HL-60/S4 treated with retinoic acid at 250 ng/mL for 4 days and 3 days (cell line): Measurements from ENCODE around the gene AWAT2.
"Not testable (repeated sequence)": the region's sequence is repeated elsewhere in the genome, so short reads cannot be mapped to it uniquely, and the experiment has no call there.

Experiments used
- in situ Hi-C: fragments of 300-500 bp; cut with MboI; formaldehyde crosslinking; loops from 2 replicates; pipeline ENCODE4 v1.7.0; 2022; ENCODE audit warnings: low sequenced_read_pairs

AWAT2 gene

DNA sequence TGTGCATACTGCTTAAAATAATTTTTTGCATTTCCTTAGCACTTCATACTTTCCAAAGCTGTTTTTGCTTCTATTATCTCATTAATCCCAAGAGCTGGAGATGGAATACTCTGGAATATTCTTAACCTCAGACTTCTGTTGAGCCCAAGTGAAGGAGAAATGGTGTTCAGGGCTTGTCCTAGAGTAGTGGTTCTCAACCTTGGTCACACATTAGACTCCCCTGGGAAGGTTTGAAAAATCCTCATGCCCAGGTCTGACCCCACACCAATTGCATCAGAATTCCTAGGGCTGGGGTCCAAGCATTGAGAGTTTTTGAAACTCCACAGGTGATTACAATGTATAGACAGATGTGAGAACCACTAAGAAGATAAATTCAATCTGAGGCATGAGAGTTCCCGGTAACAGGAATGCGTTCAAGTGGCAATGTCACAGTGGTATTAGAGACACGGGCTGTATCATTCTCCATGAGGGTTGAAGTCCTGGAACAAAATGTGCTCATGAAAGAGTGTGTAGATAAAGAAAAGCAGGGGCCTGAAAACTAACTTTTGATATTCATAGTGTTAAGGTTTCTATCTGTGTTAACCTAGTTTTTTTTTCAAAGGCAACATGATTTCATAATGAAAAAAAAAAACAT lies 47.9 kb downstream of the AWAT2 start:
- in situ Hi-C loops, result no loop called here

DNA sequence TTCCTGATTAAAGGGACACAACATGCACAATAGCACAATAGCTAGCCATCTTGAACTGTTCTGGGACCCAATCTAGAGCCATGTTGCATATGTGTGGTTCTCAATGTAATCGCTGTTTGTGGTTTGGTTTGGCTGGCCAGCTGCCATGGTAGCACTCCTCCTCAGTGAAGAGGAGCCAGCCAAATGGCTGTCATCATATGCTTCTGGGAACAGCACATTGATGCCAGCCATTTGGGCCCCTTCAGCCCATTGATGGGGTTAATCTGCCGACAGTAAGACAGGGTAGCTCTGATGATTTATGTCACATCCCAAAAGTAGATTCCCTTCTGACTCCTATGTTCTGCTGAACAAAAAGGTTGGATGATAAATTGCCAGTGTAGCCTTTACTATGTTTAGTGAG lies 48.5 kb downstream of the AWAT2 start:
- in situ Hi-C loops, result no loop called here

DNA sequence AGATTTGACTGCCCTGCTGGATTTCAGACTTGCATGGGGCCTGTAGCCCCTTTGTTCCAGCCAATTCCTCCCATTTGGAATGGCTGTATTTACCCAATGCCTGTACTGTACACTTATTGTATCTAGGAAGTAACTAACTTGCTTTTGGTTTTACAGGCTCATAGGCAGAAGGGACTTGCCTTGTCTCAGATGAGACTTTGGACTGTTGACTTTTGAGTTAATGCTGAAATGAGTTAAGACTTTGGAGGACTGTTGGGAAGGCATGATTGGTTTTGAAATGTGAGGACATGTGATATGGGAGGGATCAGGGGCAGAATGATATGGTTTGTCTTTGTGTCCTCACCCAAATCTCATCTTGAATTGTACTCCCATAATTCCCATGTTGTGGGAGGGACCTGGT lies 51.4 kb downstream of the AWAT2 start:
- in situ Hi-C loops, result not testable (repeated sequence)

DNA sequence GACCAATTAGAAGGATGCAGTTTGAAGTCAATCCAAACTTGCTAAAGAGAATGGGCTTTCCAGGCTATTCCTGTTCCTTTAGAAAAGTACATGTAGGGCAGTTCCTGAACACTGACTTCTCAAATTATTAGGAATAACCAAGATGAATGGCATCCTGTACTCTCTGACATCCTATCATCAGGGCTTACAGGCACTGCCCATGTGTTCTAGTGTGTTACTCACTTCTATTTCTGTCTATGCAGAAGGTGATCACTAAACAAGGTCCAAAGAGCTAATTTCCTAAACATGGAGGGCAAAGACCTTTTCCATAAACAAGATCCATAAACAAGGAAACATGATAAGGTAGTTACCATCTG lies 53.6 kb downstream of the AWAT2 start:
- in situ Hi-C loops, result no loop called here

DNA sequence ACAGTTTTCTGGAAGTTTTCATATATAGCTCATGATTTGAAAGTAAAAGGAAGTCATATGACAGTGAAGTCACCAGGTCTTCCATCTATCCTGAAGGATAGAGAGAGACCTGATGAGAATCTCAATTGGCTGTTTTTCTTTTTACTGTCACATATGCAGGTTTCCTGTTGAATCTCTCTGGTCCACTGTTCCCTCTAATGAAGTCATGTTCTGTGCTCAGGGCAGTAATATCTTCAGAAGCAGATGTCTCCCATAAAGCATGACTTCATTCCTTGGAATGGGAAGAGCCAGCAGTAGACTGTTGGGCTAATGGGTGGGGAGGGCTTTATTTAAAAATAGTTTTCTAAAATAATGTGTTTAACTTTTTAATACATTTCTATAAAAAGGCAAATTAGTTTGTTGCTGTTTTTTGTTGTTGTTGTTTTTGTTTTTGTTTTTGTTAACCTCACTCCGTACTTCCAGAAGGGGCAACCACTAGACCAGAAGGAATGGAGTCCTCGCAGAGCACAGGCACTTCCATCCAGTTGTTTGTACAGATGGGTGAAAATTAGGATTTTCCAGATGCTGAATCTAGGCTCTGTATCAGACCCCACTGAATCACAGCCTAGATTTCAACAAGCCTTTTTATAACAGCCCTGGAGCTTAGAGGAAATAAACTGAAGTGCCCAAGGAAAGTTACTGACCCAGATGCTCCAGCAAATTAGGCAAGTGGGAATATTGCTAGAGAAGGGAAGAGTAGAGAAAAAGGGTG lies 54.2 kb downstream of the AWAT2 start:
- in situ Hi-C loops, result no loop called here

DNA sequence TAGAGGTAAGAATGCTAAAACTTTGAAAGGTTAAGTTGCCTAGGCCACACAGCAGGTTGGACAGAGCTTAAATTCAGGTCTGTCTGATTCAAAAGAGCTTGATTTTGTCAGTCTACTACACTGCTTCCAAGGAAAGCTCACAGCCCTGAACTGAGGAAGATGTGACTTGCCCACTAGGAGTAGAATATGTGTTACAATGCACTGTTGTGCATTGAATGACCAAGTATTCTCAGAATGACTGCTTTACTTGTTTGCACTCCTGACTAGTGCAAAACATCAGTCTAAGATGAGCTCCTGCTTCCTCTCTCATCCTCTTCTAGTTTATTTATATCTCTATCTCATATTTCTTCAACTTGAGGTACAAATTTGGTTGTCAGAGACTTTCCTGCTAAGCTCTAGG lies 56.2 kb downstream of the AWAT2 start:
- in situ Hi-C loops, result no loop called here

DNA sequence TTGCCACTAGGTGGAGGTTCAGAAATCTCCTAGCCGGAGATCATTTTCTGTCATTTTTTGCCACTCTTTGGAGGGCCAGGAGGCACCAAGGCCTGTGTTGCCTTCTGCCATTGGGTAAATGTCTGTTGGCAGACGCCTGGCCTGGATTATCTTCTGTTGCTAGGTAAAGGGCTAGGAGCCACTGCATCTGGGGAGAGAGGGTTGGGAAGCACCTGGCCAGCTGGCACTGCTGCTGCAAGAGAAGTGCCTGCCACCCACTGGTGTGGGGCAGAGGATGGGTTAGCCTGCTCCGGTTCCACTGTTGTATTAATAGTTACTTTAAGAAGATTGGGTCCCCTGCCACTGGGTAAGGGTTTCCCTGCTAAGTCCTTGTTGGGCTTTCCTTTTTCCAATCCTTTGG lies 58.1 kb downstream of the AWAT2 start:
- in situ Hi-C loops, result no loop called here
